ENCODE data around the gene SH3TC2. TPM values are rescaled to one million over a fixed set of nuclear protein-coding genes. Genes with fewer than 3 reads are reported as not detected.

SH3TC2 gene
- total RNA-seq, 1 experiment from 2014 or later: 38.8 TPM

DNA sequence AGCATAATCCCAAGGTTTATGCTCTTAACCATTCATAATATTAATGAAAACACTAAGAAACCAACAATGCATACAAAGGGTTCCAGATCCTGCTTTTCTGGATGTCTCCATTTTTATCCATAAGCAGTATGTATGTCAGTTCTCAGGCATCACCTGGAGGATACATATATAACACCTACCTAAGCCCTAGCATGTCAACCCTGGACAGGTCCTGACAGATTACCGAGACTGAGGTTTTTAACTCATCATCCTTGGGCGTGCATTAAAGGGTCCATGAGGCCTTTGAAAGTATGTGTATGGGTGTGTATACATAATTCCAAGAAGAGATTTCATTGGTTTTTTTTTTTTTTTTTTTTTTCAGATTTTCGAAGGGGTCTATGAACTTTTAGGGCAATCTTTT is 70.6 kb downstream of the SH3TC2 start:
- H3K27ac ChIP-seq: no peak overlapping the region
- H3K27me3 ChIP-seq (ENCODE audit: insufficient read depth, low read depth): no peaks in the 10 kb centered on the region
- no peaks in the 10 kb centered on the region for H3F3A ChIP-seq (ENCODE audit: insufficient read depth, low read depth)
- intact Hi-C loops (cut with micrococcal nuclease; ENCODE audit: unreplicated experiment): no loop called here
- no peak overlapping the region for H3K4me2 ChIP-seq
- POLR2A ChIA-PET (ENCODE audit: unreplicated experiment): no interaction called here
- no peak overlapping the region for H3K4me3 ChIP-seq
- H3K4me1 ChIP-seq (replicated peaks; ENCODE audit: insufficient read depth): peaks cover 19% of the 10 kb centered on the region
- no peaks in the 10 kb centered on the region for H4K20me1 ChIP-seq (ENCODE audit: insufficient read depth)
- no peaks in the 10 kb centered on the region for H3K9me3 ChIP-seq (ENCODE audit: insufficient read depth, low read depth)
- H2AFZ ChIP-seq: no peak overlapping the region
- no peak for DNase-seq
- H3K36me3 ChIP-seq (ENCODE audit: low read depth): no peaks in the 10 kb centered on the region
- CTCF ChIA-PET: interaction anchor here (1.6 kb wide), 1 partner anchor 34 kb away, joined by 4 read pairs; no protein-coding TSS in a partner anchor
- no peaks in the 10 kb centered on the region for H3K9me2 ChIP-seq (ENCODE audit: insufficient read depth)
- TF ChIP-seq, protein P1, sequence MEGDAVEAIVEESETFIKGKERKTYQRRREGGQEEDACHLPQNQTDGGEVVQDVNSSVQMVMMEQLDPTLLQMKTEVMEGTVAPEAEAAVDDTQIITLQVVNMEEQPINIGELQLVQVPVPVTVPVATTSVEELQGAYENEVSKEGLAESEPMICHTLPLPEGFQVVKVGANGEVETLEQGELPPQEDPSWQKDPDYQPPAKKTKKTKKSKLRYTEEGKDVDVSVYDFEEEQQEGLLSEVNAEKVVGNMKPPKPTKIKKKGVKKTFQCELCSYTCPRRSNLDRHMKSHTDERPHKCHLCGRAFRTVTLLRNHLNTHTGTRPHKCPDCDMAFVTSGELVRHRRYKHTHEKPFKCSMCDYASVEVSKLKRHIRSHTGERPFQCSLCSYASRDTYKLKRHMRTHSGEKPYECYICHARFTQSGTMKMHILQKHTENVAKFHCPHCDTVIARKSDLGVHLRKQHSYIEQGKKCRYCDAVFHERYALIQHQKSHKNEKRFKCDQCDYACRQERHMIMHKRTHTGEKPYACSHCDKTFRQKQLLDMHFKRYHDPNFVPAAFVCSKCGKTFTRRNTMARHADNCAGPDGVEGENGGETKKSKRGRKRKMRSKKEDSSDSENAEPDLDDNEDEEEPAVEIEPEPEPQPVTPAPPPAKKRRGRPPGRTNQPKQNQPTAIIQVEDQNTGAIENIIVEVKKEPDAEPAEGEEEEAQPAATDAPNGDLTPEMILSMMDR (conservative IDR thresholded peaks at IDR 0.05): no peak
- no peak for TF ChIP-seq EZH2 (IDR thresholded peaks at IDR 0.05; ENCODE audit: low read depth)
- no peaks in the 10 kb centered on the region for H3K79me2 ChIP-seq (ENCODE audit: low read depth)
- no TSS peak for BruUV-seq (replicated peaks)

DNA sequence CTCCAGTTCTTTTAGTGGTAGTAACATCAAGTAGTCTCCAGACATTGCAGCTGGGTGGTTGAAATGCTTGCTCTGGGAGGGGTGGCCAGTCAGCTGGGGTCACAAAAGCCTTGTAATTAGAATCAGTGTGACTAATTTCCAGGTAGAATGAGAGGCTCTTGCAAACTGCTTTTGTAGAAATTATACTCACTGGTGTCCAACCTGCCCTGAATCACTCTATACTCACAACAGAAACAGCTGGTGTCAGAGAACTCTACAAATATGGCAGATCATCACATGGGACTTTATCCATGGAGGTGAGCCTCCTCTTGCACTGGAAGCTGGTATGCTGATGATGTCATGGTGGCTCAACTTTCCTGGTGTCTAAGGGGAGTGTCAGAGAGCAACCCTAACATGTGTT is 71.3 kb downstream of the SH3TC2 start:
- H3K79me2 ChIP-seq (ENCODE audit: low read depth): no peaks in the 10 kb centered on the region

DNA sequence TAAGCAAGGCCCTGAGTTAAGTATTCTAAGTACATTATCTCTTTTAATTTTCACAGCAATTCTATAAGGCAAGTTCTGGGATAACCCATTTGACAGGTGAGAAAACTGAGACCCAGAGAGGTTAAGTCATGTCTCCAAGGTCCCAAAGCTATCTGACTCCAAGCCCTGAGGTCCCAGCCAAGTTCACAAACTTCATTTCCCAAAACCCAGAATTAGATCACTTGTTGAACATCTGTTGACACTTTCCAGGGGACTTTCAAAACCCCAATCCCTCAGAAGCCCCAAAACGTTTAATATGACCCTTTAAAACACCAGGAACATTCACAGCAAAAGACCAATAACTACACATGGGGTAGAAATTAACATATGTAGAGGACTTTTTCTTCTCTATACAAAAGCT is 72.0 kb downstream of the SH3TC2 start:
- Histone ChIP-seq H3K4me3 (no peak overlapping the region), H3K9me3 (ENCODE audit: insufficient read depth, low read depth) (peaks cover 7% of the 10 kb centered on the region), H3K9me2 (ENCODE audit: insufficient read depth) (no peaks in the 10 kb centered on the region), H3F3A (ENCODE audit: insufficient read depth, low read depth) (peaks cover 2% of the 10 kb centered on the region; the same call in 1 of the 2 replicates), H2AFZ (no peak overlapping the region), H3K27ac (0 out of 2 replicates have a peak overlapping the region, but pooled peaks have one; percentile 21), H3K4me2 (no peak overlapping the region), H3K36me3 (ENCODE audit: low read depth) (no peaks in the 10 kb centered on the region), H3K79me2 (ENCODE audit: low read depth) (no peaks in the 10 kb centered on the region), H4K20me1 (ENCODE audit: insufficient read depth) (no peaks in the 10 kb centered on the region), H3K4me1 (replicated peaks; ENCODE audit: insufficient read depth) (peaks cover 34% of the 10 kb centered on the region), H3K27me3 (ENCODE audit: insufficient read depth, low read depth) (no peaks in the 10 kb centered on the region)
- no peak for DNase-seq
- CTCF ChIA-PET: interaction anchor here (1.0 to 1.6 kb wide), 2 partner anchors 33 to 132 kb away, joined by 3 to 4 read pairs; no protein-coding TSS in a partner anchor
- no peak for TF ChIP-seq EZH2 (IDR thresholded peaks at IDR 0.05; ENCODE audit: low read depth)
- TF ChIP-seq, protein P1 (conservative IDR thresholded peaks at IDR 0.05): no peak
- POLR2A ChIA-PET (ENCODE audit: unreplicated experiment): no interaction called here
- intact Hi-C loops (cut with micrococcal nuclease; ENCODE audit: unreplicated experiment): no loop called here
- no TSS peak for BruUV-seq (replicated peaks)

More for the DNA sequence above, 71.3 kb downstream of the SH3TC2 start:
- intact Hi-C loops (cut with micrococcal nuclease; ENCODE audit: unreplicated experiment): no loop called here
- no peak overlapping the region for H2AFZ ChIP-seq
- no peaks in the 10 kb centered on the region; the same call in 1 of the 2 replicates for H3F3A ChIP-seq (ENCODE audit: insufficient read depth, low read depth)
- peaks cover 26% of the 10 kb centered on the region for H3K4me1 ChIP-seq (replicated peaks; ENCODE audit: insufficient read depth)
- H3K4me2 ChIP-seq: no peak overlapping the region
- no peaks in the 10 kb centered on the region for H3K27me3 ChIP-seq (ENCODE audit: insufficient read depth, low read depth)
- H3K4me3 ChIP-seq: no peak overlapping the region
- TF ChIP-seq EZH2 (IDR thresholded peaks at IDR 0.05; ENCODE audit: low read depth): no peak
- TF ChIP-seq, protein P1 (conservative IDR thresholded peaks at IDR 0.05): no peak
- no peaks in the 10 kb centered on the region for H3K9me2 ChIP-seq (ENCODE audit: insufficient read depth)
- no peaks in the 10 kb centered on the region for H3K36me3 ChIP-seq (ENCODE audit: low read depth)
- BruUV-seq (replicated peaks): no TSS peak
- DNase-seq: no peak
- H3K27ac ChIP-seq: 0 out of 2 replicates have a peak overlapping the region, but pooled peaks have one; percentile 21
- POLR2A ChIA-PET (ENCODE audit: unreplicated experiment): no interaction called here
- H3K9me3 ChIP-seq (ENCODE audit: insufficient read depth, low read depth): peaks cover 4% of the 10 kb centered on the region
- CTCF ChIA-PET: interaction anchor here (0.5 to 1.6 kb wide), 3 partner anchors 34 to 134 kb away, joined by 3 to 4 read pairs (median 4); no protein-coding TSS in a partner anchor
- no peaks in the 10 kb centered on the region for H4K20me1 ChIP-seq (ENCODE audit: insufficient read depth)

Measured in PC-9 (cell line).